Body of pancreas (tissue), 4 donors: ENCODE data around the gene ZNF184. TPM values are rescaled to one million over a fixed set of nuclear protein-coding genes. Genes with fewer than 3 reads are reported as not detected.

ENCODE experiments used
- ATAC-seq: fragments of 150-250 bp; one replicate; pipeline ENCODE4 v1.9.1; 2016
- DNase-seq, 4 donors: peaks; one replicate each; pipeline ENCODE4 v3.0.0-alpha.2; 2019
- H3K27ac ChIP-seq, 4 donors: fragments of 200-600 bp; sonication (generic); 1 replicate in 3 of 4; 2 replicates in 1 of 4; pipeline versions ENCODE4 v1.5.1 to v1.6.1; 2016 to 2019; ENCODE audit warnings: mild to moderate bottlenecking in 1 of 4, mixed read lengths in 1 of 4, moderate library complexity in 1 of 4
- H3K27me3 ChIP-seq, 2 donors: fragments of 200-600 bp; sonication (generic); one replicate each; pipeline ENCODE4 v1.6.0; 2016; ENCODE audit warnings: mild to moderate bottlenecking in 1 of 2
- H3K36me3 ChIP-seq, 2 donors: fragments of 200-600 bp; sonication (generic); replicated peaks in 1 of 2; 2 replicates each; pipeline ENCODE4 v1.5.1; 2016; ENCODE audit warnings: low read depth in 2 of 2; ENCODE audit not compliant: insufficient read depth in 1 of 2
- H3K4me1 ChIP-seq: fragments of 200-600 bp; sonication (generic); one replicate; pipeline ENCODE4 v1.6.0; 2016
- H3K4me3 ChIP-seq, 2 donors: fragments of 200-600 bp; sonication (generic); 1 replicate in 1 of 2; 2 replicates in 1 of 2; pipeline ENCODE4 v1.5.1; 2016 to 2019
- H3K9me3 ChIP-seq, 3 donors: fragments of 200-600 bp; sonication (generic); 1 replicate in 2 of 3; 2 replicates in 1 of 3; pipeline ENCODE4 v1.5.1; 2016
- POLR2A ChIP-seq, 3 donors: fragments of 450-650 bp; IDR thresholded peaks; one replicate each; pipeline ENCODE4 v1.6.1; 2016; ENCODE audit warnings: antibody characterized with exemption in 3 of 3, mild to moderate bottlenecking in 2 of 3
- WGBS, 2 donors: methylation state at CpG; one replicate each; pipeline ENCODE4 v1.1.5; 2017; 5-methylcytosine and 5-hydroxymethylcytosine counted together
- intact Hi-C: fragments of 100-400 bp; cut with DNase I; formaldehyde crosslinking; loops from one replicate; pipeline ENCODE4 v1.15.1; 2023
- total RNA-seq, 2 donors: library from RNA; depleted of rRNA; stranded (reverse); fragments of >200 nt; gene quantifications; one replicate each; pipeline ENCODE4 v1.1.0, GENCODE V29; 2016
- TF ChIP-seq, protein P1 (sequence below), 7 experiments: fragments of 450-650 bp in 4 of 7; fragments of 200-600 bp in 3 of 7; sonication (generic) in 3 of 7; IDR thresholded peaks; one replicate each; pipeline ENCODE4 v1.5.1; 2016 to 2019; ENCODE audit warnings: antibody characterized with exemption in 7 of 7

Gene ZNF184
- total RNA-seq, 2 donors from 2014 or later, result 2.3 to 4.9 TPM

DNA sequence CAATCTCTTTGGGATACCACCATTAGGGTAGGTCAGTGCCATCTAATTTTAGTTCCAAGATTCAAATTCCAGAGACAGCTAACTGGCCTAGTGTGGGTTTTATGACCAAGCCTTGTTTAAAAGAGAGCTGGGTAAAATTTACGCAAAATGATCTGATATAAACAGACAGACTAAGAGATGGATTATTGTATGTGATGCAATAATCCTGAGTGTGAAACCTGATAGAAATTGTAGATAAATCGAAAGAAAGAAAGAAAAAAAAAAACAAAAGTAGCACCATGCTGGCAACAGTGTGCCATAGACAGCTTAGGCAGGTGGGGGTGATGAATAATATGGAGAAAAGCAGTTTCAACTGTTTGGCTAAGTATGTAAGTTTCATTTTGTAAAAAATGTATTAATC lies 2.9 kb downstream of the ZNF184 start:
- Histone ChIP-seq H3K4me3 (no peak overlapping the region), H3K27me3 (no peaks in the 10 kb centered on the region), H3K27ac (no peak overlapping the region), H3K36me3 (peaks cover 0 to 4% of the 10 kb centered on the region in 2 donors), H3K4me1 (peaks cover 15% of the 10 kb centered on the region), H3K9me3 (no peaks in the 10 kb centered on the region)
- DNase-seq (no peak), ATAC-seq (no peak)
- 84 to 93% methylated on average over 2 of the region's 2 CpGs for WGBS, 2 donors
- TF ChIP-seq, protein P1, sequence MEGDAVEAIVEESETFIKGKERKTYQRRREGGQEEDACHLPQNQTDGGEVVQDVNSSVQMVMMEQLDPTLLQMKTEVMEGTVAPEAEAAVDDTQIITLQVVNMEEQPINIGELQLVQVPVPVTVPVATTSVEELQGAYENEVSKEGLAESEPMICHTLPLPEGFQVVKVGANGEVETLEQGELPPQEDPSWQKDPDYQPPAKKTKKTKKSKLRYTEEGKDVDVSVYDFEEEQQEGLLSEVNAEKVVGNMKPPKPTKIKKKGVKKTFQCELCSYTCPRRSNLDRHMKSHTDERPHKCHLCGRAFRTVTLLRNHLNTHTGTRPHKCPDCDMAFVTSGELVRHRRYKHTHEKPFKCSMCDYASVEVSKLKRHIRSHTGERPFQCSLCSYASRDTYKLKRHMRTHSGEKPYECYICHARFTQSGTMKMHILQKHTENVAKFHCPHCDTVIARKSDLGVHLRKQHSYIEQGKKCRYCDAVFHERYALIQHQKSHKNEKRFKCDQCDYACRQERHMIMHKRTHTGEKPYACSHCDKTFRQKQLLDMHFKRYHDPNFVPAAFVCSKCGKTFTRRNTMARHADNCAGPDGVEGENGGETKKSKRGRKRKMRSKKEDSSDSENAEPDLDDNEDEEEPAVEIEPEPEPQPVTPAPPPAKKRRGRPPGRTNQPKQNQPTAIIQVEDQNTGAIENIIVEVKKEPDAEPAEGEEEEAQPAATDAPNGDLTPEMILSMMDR (IDR thresholded peaks at IDR 0.05), result no peak
- no peak for TF ChIP-seq POLR2A (IDR thresholded peaks at IDR 0.05)
- intact Hi-C loops, result no loop called here

DNA sequence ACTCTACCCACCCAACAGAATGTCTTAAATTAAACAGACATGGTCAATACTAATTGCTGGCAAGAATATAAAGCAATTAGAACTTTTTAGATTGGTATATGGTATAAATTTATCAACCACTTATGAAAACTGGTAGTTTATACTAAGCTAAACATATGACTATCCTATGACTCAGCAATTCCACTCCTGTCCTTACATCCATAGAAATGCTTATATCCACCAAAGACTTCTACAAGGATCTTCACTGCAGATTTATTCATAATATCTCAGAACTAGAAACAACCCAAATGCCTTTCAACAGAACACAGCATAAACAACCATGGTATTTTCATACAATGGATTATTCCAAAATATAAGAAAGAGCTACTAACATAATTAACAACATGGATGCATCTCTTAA lies 4.6 kb downstream of the ZNF184 start:
- Histone ChIP-seq H3K9me3 (no peaks in the 10 kb centered on the region), H3K36me3 (peaks cover 0 to 4% of the 10 kb centered on the region in 2 donors), H3K4me3 (no peak overlapping the region), H3K4me1 (peaks cover 9% of the 10 kb centered on the region), H3K27me3 (no peaks in the 10 kb centered on the region), H3K27ac (no peak overlapping the region)
- no peak for ATAC-seq
- no peak for DNase-seq
- no peak for TF ChIP-seq POLR2A (IDR thresholded peaks at IDR 0.05)
- TF ChIP-seq, protein P1 (IDR thresholded peaks at IDR 0.05), result no peak
- intact Hi-C loops, result no loop called here

DNA sequence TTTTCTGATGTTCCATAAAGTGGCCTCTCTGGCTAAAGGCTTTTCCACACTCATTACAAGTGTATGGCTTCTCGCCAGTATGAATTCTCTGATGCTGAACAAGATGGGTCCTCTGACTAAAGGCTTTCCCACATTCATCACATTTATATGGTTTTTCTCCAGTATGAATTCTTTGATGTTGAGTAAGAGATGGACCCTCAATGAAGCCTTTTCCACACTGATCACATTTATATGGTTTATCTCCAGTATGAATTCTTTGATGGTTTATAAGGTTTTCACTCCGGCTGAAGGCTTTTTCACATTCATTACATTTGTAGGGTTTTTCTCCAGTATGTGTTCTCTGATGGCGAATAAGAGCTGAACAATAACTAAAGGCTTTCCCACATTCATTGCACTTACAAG lies 20.4 kb downstream of the ZNF184 start:
- DNase-seq, result no peak
- no peak for ATAC-seq
- Histone ChIP-seq H3K27me3 (no peaks in the 10 kb centered on the region), H3K27ac (no peak overlapping the region), H3K9me3 (peaks cover 0 to 49% (median 7%) of the 10 kb centered on the region in 3 donors), H3K36me3 (peaks cover 41 to 53% of the 10 kb centered on the region in 2 donors), H3K4me1 (no peaks in the 10 kb centered on the region), H3K4me3 (no peak overlapping the region)
- TF ChIP-seq, protein P1 (IDR thresholded peaks at IDR 0.05), result no peak
- no peak for TF ChIP-seq POLR2A (IDR thresholded peaks at IDR 0.05)
- intact Hi-C loops, result no loop called here
- WGBS, 2 donors, result 96 to 100% methylated on average over 3 of the region's 3 CpGs

DNA sequence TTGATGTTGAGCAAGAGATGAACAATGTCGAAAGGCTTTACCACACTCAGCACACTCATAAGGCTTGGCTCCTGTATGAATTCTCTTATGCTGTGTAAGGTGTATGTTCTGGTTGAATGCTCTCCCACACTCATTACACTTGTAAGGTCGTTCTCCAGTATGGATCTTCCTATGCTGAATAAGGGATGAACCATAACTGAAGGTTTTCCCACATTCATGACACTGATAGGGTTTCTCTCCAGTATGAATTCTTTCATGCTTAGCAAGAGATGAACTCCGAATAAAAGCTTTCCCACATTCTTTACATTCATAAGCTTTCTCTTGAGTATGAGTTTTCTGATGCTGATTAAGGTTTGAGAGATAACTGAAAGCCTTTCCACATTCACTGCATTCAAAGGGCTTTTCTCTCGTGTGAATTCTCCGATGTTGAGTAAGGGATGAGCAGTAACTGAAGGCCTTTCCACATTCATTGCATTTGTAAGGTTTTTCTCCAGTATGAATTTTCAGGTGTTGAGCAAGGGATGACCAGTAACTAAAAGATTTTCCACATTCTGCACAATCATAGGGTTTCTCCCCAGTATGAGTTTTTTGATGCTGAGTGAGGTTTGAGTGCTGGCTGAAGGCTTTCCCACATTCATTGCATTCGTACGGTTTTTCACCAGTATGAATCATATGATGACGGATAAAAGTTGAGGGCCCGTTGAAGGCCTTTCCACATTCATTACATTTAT lies 21.1 kb downstream of the ZNF184 start:
- H3K9me3 ChIP-seq, result peaks cover 0 to 49% (median 7%) of the 10 kb centered on the region in 3 donors
- intact Hi-C loops, result no loop called here
- no peak overlapping the region for H3K27ac ChIP-seq
- peaks cover 41 to 48% of the 10 kb centered on the region in 2 donors for H3K36me3 ChIP-seq
- TF ChIP-seq, protein P1 (IDR thresholded peaks at IDR 0.05), result no peak
- TF ChIP-seq POLR2A (IDR thresholded peaks at IDR 0.05), result no peak
- WGBS, 2 donors, result 94 to 97% methylated on average over 9 of the region's 9 CpGs
- no peak overlapping the region for H3K4me3 ChIP-seq
- no peaks in the 10 kb centered on the region for H3K27me3 ChIP-seq
- ATAC-seq (no peak), DNase-seq (no peak)
- H3K4me1 ChIP-seq, result no peaks in the 10 kb centered on the region

DNA sequence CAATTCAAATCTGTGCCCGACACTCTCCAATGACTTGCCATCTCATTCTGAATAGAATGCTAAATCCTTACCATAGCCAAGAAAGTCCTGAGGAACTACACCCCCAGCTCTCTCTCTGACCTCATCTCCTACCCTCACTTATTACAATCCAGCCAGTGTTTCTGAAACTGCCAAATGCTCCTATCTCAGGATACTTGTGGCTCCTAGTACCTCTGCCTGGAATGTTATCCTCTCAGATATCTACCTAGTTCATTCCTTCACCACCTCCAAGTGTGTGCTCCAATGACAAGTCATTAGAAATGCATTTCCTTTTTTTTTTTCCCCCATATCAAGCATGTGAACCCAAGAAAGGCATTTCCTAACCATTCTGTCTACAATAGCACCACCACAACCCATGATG lies 24.4 kb downstream of the ZNF184 start:
- H3K27me3 ChIP-seq, result no peaks in the 10 kb centered on the region
- peaks cover 0 to 44% (median 7%) of the 10 kb centered on the region in 3 donors for H3K9me3 ChIP-seq
- no peaks in the 10 kb centered on the region for H3K4me1 ChIP-seq
- no peak for DNase-seq
- WGBS, 2 donors, result 96 to 100% methylated on average over 1 of the region's 1 CpG
- TF ChIP-seq, protein P1 (IDR thresholded peaks at IDR 0.05), result no peak
- TF ChIP-seq POLR2A (IDR thresholded peaks at IDR 0.05), result no peak
- H3K27ac ChIP-seq, result no peak overlapping the region
- intact Hi-C loops, result no loop called here
- peaks cover 14 to 16% of the 10 kb centered on the region in 2 donors for H3K36me3 ChIP-seq
- ATAC-seq, result no peak
- H3K4me3 ChIP-seq, result no peak overlapping the region
